HCT116 (cell line): ENCODE measurements around the gene NEK6. TPM values are rescaled to one million over a fixed set of nuclear protein-coding genes. Genes with fewer than 3 reads are reported as not detected.
A peak's percentile ranks its signal among the peaks of the same experiment; 100 is the strongest.

Experiments
- ATAC-seq: fragments of 200-7000 bp; cut with Tn5 transposase; 2 replicates; pipeline ENCODE4 v1.9.1; 2020; ENCODE audit warnings: mild to moderate bottlenecking, moderate library complexity
- BruUV-seq: library from RNA; stranded (reverse); fragments of 400-500 nt; replicated peaks from 2 replicates; lab custom pipeline; 2021; lab: Mats Ljungman, UMichigan
- CTCF ChIA-PET: fragments of 300-600 bp; sonication (Branson Sonifier 250); formaldehyde crosslinking; loops from one replicate; lab custom pipeline; 2021; ENCODE audit warnings: antibody characterized with exemption; lab: Charles Lee
- POLR2A ChIA-PET: fragments of 300-600, 350-600 bp; sonication (Branson Sonifier 250); formaldehyde crosslinking; loops from one replicate; lab custom pipeline; 2021; ENCODE audit warnings: antibody characterized with exemption; lab: Charles Lee
- RAD21 ChIA-PET, 2 experiments: fragments of 300-600 bp; sonication (Branson Sonifier 250); formaldehyde crosslinking; loops; one replicate each; lab custom pipeline; 2023; ENCODE audit warnings: low total read pairs in 2 of 2; ENCODE audit not compliant: uncharacterized antibody in 2 of 2, unreplicated experiment in 2 of 2, low non-redundant PET in 1 of 2; lab: Charles Lee
- DNase-seq: peaks from one replicate; pipeline ENCODE4 v3.0.0-alpha.2; 2010; ENCODE audit warnings: low read depth, low spot score
- H2AFZ ChIP-seq: fragments of 200-600 bp; shearing (Covaris generic), sonication (generic); 2 replicates; pipeline ENCODE4 v1.6.1; 2017; ENCODE audit warnings: low read depth, mixed run types, mixed read lengths, antibody characterized with exemption, low read length; ENCODE audit not compliant: poor library complexity, severe bottlenecking
- H3K27ac ChIP-seq: 2 replicates; pipeline ENCODE4 v1.5.1; 2012; ENCODE audit warnings: low read depth, low read length
- H3K27me3 ChIP-seq: fragments of 200-600 bp; sonication (generic); 2 replicates; pipeline ENCODE4 v1.6.1; 2016; ENCODE audit warnings: mixed run types, low read length, mixed read lengths; ENCODE audit not compliant: insufficient read depth
- H3K36me3 ChIP-seq, 2 experiments: fragments of 200-500 bp in 1 of 2; fragments of 200-600 bp in 1 of 2; sonication (Bioruptor generic) in 1 of 2; sonication (generic) in 1 of 2; 2 replicates each; pipeline versions ENCODE4 v1.5.1 to v1.6.1; 2014 to 2016; ENCODE audit warnings: low read length in 2 of 2, inconsistent platforms in 1 of 2, mixed read lengths in 1 of 2, mixed run types in 1 of 2; ENCODE audit not compliant: insufficient read depth in 2 of 2, control insufficient read depth in 1 of 2
- H3K4me1 ChIP-seq, 2 experiments: fragments of 200-600 bp in 1 of 2; sonication (generic) in 1 of 2; 2 replicates each; pipeline versions ENCODE4 v1.5.1 to v1.6.1; 2012 to 2017; ENCODE audit warnings: low read length in 2 of 2, inconsistent platforms in 1 of 2, mild to moderate bottlenecking in 1 of 2, mixed read lengths in 1 of 2, mixed run types in 1 of 2, moderate library complexity in 1 of 2; ENCODE audit not compliant: insufficient read depth in 2 of 2, control insufficient read depth in 1 of 2
- H3K4me2 ChIP-seq: fragments of 200-600 bp; sonication (generic); 2 replicates; pipeline ENCODE4 v1.6.1; 2017; ENCODE audit warnings: mixed run types, low read length, mixed read lengths
- H3K4me3 ChIP-seq, 2 experiments: fragments of 200-600 bp in 1 of 2; sonication (generic) in 1 of 2; replicated peaks in 1 of 2; 2 replicates each; pipeline ENCODE4 v1.5.1; 2011 to 2016; ENCODE audit warnings: low read length in 2 of 2, control low read depth in 1 of 2, low read depth in 1 of 2, mild to moderate bottlenecking in 1 of 2, mixed read lengths in 1 of 2, mixed run types in 1 of 2
- H3K79me2 ChIP-seq: fragments of 200-600 bp; sonication (generic); 2 replicates; pipeline ENCODE4 v1.6.1; 2017; ENCODE audit warnings: mild to moderate bottlenecking, mixed run types, low read length, moderate library complexity, mixed read lengths; ENCODE audit not compliant: insufficient read depth
- H3K9ac ChIP-seq: fragments of 200-600 bp; sonication (generic); 2 replicates; pipeline ENCODE4 v1.6.1; 2016; ENCODE audit warnings: low read length, mixed read lengths
- H3K9me2 ChIP-seq: fragments of 200-600 bp; sonication (generic), shearing (Covaris generic); 2 replicates; pipeline ENCODE4 v1.6.1; 2017; ENCODE audit warnings: mixed run types, mild to moderate bottlenecking, moderate library complexity; ENCODE audit not compliant: insufficient read depth
- H3K9me3 ChIP-seq, 2 experiments: fragments of 200-500 bp in 1 of 2; fragments of 200-600 bp in 1 of 2; sonication (Bioruptor generic) in 1 of 2; sonication (generic) in 1 of 2; 2 replicates each; pipeline ENCODE4 v1.6.1; 2014 to 2017; ENCODE audit warnings: low read length in 2 of 2, mixed read lengths in 2 of 2, inconsistent platforms in 1 of 2, low read depth in 1 of 2, mild to moderate bottlenecking in 1 of 2, mixed run types in 1 of 2, moderate library complexity in 1 of 2; ENCODE audit not compliant: control insufficient read depth in 1 of 2, insufficient read depth in 1 of 2
- H4K20me1 ChIP-seq: fragments of 200-600 bp; sonication (generic), shearing (Covaris generic); 2 replicates; pipeline ENCODE4 v1.6.1; 2017; ENCODE audit warnings: mixed run types, mild to moderate bottlenecking, moderate library complexity; ENCODE audit not compliant: insufficient read depth
- CEBPB ChIP-seq: IDR thresholded peaks from 2 replicates; pipeline ENCODE4 v1.6.1; 2012; ENCODE audit warnings: low read depth
- CTCF ChIP-seq, 3 experiments: fragments of 200-600 bp in 1 of 3; sonication (generic) in 1 of 3; IDR thresholded peaks in 2 of 3; conservative IDR thresholded peaks in 1 of 3; 2 replicates each; pipeline ENCODE4 v1.5.1; 2012 to 2017; ENCODE audit warnings: low read depth in 2 of 3, low read length in 2 of 3, antibody characterized with exemption in 1 of 3, borderline replicate concordance in 1 of 3, control low read depth in 1 of 3, mild to moderate bottlenecking in 1 of 3, mixed read lengths in 1 of 3, mixed run types in 1 of 3, moderate library complexity in 1 of 3; ENCODE audit not compliant: insufficient read depth in 1 of 3
- ELF1 ChIP-seq: IDR thresholded peaks from 2 replicates; pipeline ENCODE4 v1.6.1; 2012; ENCODE audit warnings: low read depth, borderline replicate concordance
- EZH2phosphoT487 ChIP-seq: fragments of 200-600 bp; IDR thresholded peaks from 2 replicates; pipeline ENCODE4 v1.6.1; 2018; ENCODE audit warnings: antibody characterized with exemption, borderline replicate concordance
- FOSL1 ChIP-seq: IDR thresholded peaks from 2 replicates; pipeline ENCODE4 v1.6.1; 2012; ENCODE audit warnings: low read depth
- POLR2AphosphoS5 ChIP-seq: IDR thresholded peaks from 2 replicates; pipeline ENCODE4 v1.6.1; 2011; ENCODE audit warnings: mild to moderate bottlenecking, low read depth, low read length, moderate library complexity
- RAD21 ChIP-seq: IDR thresholded peaks from 2 replicates; pipeline ENCODE4 v1.6.1; 2012; ENCODE audit warnings: low read depth, mild to moderate bottlenecking
- SIN3A ChIP-seq: IDR thresholded peaks from 2 replicates; pipeline ENCODE4 v1.6.1; 2012; ENCODE audit warnings: low read depth
- SP1 ChIP-seq: IDR thresholded peaks from 2 replicates; pipeline ENCODE4 v1.6.1; 2012; ENCODE audit warnings: low read depth
- SRF ChIP-seq: IDR thresholded peaks from 2 replicates; pipeline ENCODE4 v1.6.1; 2012; ENCODE audit warnings: low read depth
- TCF7L2 ChIP-seq: IDR thresholded peaks from 2 replicates; pipeline ENCODE4 v1.7.0; 2011; ENCODE audit warnings: borderline replicate concordance, inconsistent platforms; ENCODE audit not compliant: insufficient read depth, insufficient read length; ENCODE audit errors: extremely low read depth
- YY1 ChIP-seq: IDR thresholded peaks from 2 replicates; pipeline ENCODE4 v1.6.1; 2011; ENCODE audit warnings: low read length, low read depth, moderate library complexity, mild to moderate bottlenecking; ENCODE audit not compliant: insufficient replicate concordance; ENCODE audit errors: extremely low read depth
- ZFX ChIP-seq: fragments of 450-650 bp; IDR thresholded peaks from 2 replicates; pipeline ENCODE4 v1.6.1; 2017
- intact Hi-C: fragments of 100-400 bp; cut with micrococcal nuclease; formaldehyde crosslinking; loops from 2 replicates; pipeline ENCODE4 v1.10.0; 2022
- total RNA-seq: library from RNA; stranded (reverse); gene quantifications from one replicate; pipeline ENCODE4 v1.2.1, GENCODE V29; 2021; ENCODE audit not compliant: unreplicated experiment

Gene NEK6
- total RNA-seq, 1 experiment from 2014 or later = 40.8 TPM

- H3K4me2 ChIP-seq = no peak overlapping the region
- H3K27ac ChIP-seq = no peak overlapping the region
- intact Hi-C loops = loop anchor here (10.0 kb wide), 1 partner anchor 771 kb away; no protein-coding TSS in a partner anchor
- H3K9me3 ChIP-seq = no peaks in the 10 kb centered on the region
- POLR2A ChIA-PET = no interaction called here
- DNase-seq (no peak), ATAC-seq (no peak)
- H3K4me1 ChIP-seq = peaks cover 0 to 14% of the 10 kb centered on the region in 2 experiments; a peak in 2 of 4 replicates
- H3K36me3 ChIP-seq = no peaks in the 10 kb centered on the region
- no peaks in the 10 kb centered on the region for H3K9me2 ChIP-seq
- RAD21 ChIA-PET = no interaction called here
- no peaks in the 10 kb centered on the region for H3K27me3 ChIP-seq
- no peak overlapping the region for H3K9ac ChIP-seq
- TF ChIP-seq CEBPB = no peak
- TF ChIP-seq EZH2phosphoT487 = no peak
- no peak for TF ChIP-seq YY1
- TF ChIP-seq ELF1 = no peak
- no peak for TF ChIP-seq SRF
- TF ChIP-seq SIN3A = no peak
- TF ChIP-seq POLR2AphosphoS5 = no peak
- TF ChIP-seq TCF7L2 = no peak
- no peaks in the 10 kb centered on the region; the same call in 1 of the 2 replicates for H3K79me2 ChIP-seq
- BruUV-seq = no TSS peak
- CTCF ChIA-PET = no interaction called here
- no peak overlapping the region for H2AFZ ChIP-seq
- no peak overlapping the region for H3K4me3 ChIP-seq
- H4K20me1 ChIP-seq = no peaks in the 10 kb centered on the region
Observed at GRCh38 chr9:124315882-124316281, 58.1 kb downstream of the NEK6 start.

- H3K4me3 ChIP-seq = no peak overlapping the region
- ChIA-PET POLR2A (no interaction called here), RAD21 (interaction anchor here (1.1 to 1.2 kb wide), 2 partner anchors 186 to 194 kb away, joined by 4 to 5 read pairs; no protein-coding TSS in a partner anchor), CTCF (interaction anchor here (4.3 kb wide), 1 partner anchor 194 kb away, joined by 16 read pairs; no protein-coding TSS in a partner anchor)
- no TSS peak for BruUV-seq
- no peaks in the 10 kb centered on the region for H3K79me2 ChIP-seq
- no peak overlapping the region for H3K9ac ChIP-seq
- ATAC-seq = peak; percentile 97
- H3K27me3 ChIP-seq = no peaks in the 10 kb centered on the region
- H3K9me2 ChIP-seq = no peaks in the 10 kb centered on the region
- no peaks in the 10 kb centered on the region for H4K20me1 ChIP-seq
- H3K36me3 ChIP-seq = no peaks in the 10 kb centered on the region
- no peaks in the 10 kb centered on the region for H3K9me3 ChIP-seq
- DNase-seq = peak; percentile 28
- intact Hi-C loops = loop anchor here (1.0 kb wide), 1 partner anchor 193 kb away; no protein-coding TSS in a partner anchor
- H3K4me1 ChIP-seq = peaks cover 0 to 9% of the 10 kb centered on the region in 2 experiments; a peak in 1 of 4 replicates
- H3K27ac ChIP-seq = no peak overlapping the region
- H2AFZ ChIP-seq = no peak overlapping the region
- H3K4me2 ChIP-seq = no peak overlapping the region
- no peak for TF ChIP-seq SP1
- TF ChIP-seq CTCF (IDR thresholded peaks at IDR 0.05 in 2 of 3, conservative IDR thresholded peaks at IDR 0.05 in 1 of 3; ENCODE audit: borderline replicate concordance in 1 of 3, insufficient read depth in 1 of 3, low read depth in 2 of 3, low read length in 2 of 3) = peak; percentile 83 to 93 (median 91)
- TF ChIP-seq ELF1 = no peak
- TF ChIP-seq EZH2phosphoT487 = no peak
- no peak for TF ChIP-seq ZFX
- no peak for TF ChIP-seq YY1
- TF ChIP-seq RAD21 = peak; percentile 75
- no peak for TF ChIP-seq FOSL1
Observed at GRCh38 chr9:124320062-124320973, 62.6 kb downstream of the NEK6 start.
